ENCODE measurements around the gene NPFFR1.

DNA sequence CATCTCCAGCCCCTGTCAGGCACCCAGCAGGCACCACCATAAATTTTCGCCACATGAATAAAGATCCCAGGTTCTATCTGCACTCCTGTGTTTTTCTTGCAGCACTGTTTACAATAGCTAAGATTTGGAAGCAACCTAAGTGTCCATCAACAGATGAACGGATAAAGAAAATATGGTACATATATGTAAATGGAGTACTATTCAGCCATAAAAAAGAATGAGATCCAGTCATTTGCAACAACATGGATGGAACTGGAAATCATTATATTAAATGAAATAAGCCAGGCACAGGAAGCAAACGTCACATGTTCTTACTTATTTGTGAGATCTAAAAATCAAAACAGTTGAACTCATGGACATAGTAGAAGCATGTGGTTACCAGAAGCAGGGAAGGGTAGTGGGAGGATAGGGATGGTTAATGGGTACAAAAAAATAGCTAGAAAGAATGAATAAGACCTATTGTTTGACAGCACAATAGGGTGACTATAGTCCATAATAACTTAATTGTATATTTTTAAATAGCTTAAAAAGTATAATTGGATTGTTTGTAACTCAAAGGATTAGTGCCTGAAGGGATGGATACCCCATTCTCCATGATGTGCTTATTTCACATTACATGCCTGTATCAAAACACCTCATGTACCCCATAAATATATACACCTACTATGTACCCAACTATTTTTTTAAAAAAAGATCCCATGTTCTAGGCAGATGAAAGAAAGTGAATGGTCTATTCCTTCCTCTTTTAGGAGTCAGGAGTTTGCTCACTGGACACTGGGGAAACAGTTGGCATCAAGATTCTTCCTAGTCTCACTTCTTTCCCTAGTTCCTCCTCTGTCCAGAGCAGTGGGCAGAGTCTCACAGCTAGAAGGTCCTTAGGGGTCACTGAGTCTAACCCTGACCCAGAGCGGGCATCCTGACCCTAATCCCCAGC lies 1.0 kb upstream of the NPFFR1 start:
- TF ChIP-seq, protein P1, sequence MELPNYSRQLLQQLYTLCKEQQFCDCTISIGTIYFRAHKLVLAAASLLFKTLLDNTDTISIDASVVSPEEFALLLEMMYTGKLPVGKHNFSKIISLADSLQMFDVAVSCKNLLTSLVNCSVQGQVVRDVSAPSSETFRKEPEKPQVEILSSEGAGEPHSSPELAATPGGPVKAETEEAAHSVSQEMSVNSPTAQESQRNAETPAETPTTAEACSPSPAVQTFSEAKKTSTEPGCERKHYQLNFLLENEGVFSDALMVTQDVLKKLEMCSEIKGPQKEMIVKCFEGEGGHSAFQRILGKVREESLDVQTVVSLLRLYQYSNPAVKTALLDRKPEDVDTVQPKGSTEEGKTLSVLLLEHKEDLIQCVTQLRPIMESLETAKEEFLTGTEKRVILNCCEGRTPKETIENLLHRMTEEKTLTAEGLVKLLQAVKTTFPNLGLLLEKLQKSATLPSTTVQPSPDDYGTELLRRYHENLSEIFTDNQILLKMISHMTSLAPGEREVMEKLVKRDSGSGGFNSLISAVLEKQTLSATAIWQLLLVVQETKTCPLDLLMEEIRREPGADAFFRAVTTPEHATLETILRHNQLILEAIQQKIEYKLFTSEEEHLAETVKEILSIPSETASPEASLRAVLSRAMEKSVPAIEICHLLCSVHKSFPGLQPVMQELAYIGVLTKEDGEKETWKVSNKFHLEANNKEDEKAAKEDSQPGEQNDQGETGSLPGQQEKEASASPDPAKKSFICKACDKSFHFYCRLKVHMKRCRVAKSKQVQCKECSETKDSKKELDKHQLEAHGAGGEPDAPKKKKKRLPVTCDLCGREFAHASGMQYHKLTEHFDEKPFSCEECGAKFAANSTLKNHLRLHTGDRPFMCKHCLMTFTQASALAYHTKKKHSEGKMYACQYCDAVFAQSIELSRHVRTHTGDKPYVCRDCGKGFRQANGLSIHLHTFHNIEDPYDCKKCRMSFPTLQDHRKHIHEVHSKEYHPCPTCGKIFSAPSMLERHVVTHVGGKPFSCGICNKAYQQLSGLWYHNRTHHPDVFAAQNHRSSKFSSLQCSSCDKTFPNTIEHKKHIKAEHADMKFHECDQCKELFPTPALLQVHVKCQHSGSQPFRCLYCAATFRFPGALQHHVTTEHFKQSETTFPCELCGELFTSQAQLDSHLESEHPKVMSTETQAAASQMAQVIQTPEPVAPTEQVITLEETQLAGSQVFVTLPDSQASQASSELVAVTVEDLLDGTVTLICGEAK (IDR thresholded peaks at IDR 0.05; ENCODE audit: borderline replicate concordance): no peak
- TF ChIP-seq TAF1 (IDR thresholded peaks at IDR 0.05; ENCODE audit: borderline replicate concordance, low read depth, low read length) (no peak), MYC (IDR thresholded peaks at IDR 0.05; ENCODE audit: insufficient read depth, insufficient read length, insufficient replicate concordance, low read length, severe bottlenecking) (no peak), POLR2AphosphoS5 (IDR thresholded peaks at IDR 0.05; ENCODE audit: low read length) (no peak)
- TF ChIP-seq, protein P2, sequence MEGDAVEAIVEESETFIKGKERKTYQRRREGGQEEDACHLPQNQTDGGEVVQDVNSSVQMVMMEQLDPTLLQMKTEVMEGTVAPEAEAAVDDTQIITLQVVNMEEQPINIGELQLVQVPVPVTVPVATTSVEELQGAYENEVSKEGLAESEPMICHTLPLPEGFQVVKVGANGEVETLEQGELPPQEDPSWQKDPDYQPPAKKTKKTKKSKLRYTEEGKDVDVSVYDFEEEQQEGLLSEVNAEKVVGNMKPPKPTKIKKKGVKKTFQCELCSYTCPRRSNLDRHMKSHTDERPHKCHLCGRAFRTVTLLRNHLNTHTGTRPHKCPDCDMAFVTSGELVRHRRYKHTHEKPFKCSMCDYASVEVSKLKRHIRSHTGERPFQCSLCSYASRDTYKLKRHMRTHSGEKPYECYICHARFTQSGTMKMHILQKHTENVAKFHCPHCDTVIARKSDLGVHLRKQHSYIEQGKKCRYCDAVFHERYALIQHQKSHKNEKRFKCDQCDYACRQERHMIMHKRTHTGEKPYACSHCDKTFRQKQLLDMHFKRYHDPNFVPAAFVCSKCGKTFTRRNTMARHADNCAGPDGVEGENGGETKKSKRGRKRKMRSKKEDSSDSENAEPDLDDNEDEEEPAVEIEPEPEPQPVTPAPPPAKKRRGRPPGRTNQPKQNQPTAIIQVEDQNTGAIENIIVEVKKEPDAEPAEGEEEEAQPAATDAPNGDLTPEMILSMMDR (IDR thresholded peaks at IDR 0.05 in 2 of 3, conservative IDR thresholded peaks at IDR 0.05 in 1 of 3; ENCODE audit: control insufficient read depth in 2 of 3, extremely low read depth in 1 of 3, insufficient read depth in 1 of 3, low read depth in 3 of 3, low read length in 3 of 3): no peak
- TF ChIP-seq, protein P3, sequence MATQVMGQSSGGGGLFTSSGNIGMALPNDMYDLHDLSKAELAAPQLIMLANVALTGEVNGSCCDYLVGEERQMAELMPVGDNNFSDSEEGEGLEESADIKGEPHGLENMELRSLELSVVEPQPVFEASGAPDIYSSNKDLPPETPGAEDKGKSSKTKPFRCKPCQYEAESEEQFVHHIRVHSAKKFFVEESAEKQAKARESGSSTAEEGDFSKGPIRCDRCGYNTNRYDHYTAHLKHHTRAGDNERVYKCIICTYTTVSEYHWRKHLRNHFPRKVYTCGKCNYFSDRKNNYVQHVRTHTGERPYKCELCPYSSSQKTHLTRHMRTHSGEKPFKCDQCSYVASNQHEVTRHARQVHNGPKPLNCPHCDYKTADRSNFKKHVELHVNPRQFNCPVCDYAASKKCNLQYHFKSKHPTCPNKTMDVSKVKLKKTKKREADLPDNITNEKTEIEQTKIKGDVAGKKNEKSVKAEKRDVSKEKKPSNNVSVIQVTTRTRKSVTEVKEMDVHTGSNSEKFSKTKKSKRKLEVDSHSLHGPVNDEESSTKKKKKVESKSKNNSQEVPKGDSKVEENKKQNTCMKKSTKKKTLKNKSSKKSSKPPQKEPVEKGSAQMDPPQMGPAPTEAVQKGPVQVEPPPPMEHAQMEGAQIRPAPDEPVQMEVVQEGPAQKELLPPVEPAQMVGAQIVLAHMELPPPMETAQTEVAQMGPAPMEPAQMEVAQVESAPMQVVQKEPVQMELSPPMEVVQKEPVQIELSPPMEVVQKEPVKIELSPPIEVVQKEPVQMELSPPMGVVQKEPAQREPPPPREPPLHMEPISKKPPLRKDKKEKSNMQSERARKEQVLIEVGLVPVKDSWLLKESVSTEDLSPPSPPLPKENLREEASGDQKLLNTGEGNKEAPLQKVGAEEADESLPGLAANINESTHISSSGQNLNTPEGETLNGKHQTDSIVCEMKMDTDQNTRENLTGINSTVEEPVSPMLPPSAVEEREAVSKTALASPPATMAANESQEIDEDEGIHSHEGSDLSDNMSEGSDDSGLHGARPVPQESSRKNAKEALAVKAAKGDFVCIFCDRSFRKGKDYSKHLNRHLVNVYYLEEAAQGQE (IDR thresholded peaks at IDR 0.05; ENCODE audit: low read depth, low read length): no peak
- TF ChIP-seq, protein P4, sequence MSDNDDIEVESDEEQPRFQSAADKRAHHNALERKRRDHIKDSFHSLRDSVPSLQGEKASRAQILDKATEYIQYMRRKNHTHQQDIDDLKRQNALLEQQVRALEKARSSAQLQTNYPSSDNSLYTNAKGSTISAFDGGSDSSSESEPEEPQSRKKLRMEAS (IDR thresholded peaks at IDR 0.05; ENCODE audit: low read depth, low read length): no peak
